Measurements from ENCODE around the gene TRIM46. TPM values are rescaled to one million over a fixed set of nuclear protein-coding genes. Genes with fewer than 3 reads are reported as not detected.
"Not testable (repeated sequence)": the region's sequence is repeated elsewhere in the genome, so short reads cannot be mapped to it uniquely, and the experiment has no call there.

The TRIM46 gene
- total RNA-seq, 6 experiments from 2014 or later: 0.09 to 0.15 TPM; not detected in 4

DNA sequence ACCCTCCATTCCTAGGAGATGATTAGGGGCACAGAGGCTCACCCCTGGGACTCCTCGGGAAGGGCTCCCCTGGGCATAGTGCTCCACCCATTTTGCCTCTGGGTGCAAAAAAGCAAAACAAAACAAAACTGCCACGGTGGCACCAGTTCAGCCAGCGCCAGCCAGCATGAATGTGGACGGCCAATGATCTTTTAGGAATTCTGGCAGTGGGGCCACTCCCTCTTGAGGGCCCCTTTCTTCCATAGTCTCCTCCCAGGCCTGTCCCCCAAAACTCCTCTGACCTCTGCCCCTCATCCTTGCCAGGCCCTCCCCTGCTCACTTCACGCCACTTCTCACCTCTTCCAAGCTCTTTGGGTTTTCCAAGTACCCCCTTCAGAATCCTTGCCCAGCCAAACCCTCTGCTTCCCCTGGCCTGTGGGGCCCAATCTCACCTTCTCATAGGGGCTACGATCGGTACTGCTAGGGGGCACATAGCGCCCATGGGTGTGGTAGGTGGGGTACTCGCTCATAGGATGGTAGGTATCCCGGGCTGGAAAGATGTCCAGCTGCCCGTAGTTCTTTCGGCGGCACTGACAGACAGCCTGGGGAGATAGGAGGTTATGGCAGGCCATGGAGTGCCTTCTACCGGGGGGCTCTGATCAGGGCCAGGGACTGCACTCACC is 13.3 kb downstream of the TRIM46 start:
- H3K9me3 ChIP-seq: no peaks in the 10 kb centered on the region
- ATAC-seq (no peak), DNase-seq (peak in 2 of 3 donors; percentile 9 to 30)
- H3K4me3 ChIP-seq: no peak overlapping the region
- intact Hi-C loops (cut with DNase I): no loop called here
- H3K36me3 ChIP-seq: no peaks in the 10 kb centered on the region
- H3K4me1 ChIP-seq: no peaks in the 10 kb centered on the region
- H3K27ac ChIP-seq: no peak overlapping the region
- H3K27me3 ChIP-seq: no peaks in the 10 kb centered on the region
- 62% methylated on average over 8 of the region's 14 CpGs for WGBS (ENCODE audit: insufficient coverage, low coverage, low lambda C conversion rate, missing lambda C conversion rate)
- TF ChIP-seq, protein P1, sequence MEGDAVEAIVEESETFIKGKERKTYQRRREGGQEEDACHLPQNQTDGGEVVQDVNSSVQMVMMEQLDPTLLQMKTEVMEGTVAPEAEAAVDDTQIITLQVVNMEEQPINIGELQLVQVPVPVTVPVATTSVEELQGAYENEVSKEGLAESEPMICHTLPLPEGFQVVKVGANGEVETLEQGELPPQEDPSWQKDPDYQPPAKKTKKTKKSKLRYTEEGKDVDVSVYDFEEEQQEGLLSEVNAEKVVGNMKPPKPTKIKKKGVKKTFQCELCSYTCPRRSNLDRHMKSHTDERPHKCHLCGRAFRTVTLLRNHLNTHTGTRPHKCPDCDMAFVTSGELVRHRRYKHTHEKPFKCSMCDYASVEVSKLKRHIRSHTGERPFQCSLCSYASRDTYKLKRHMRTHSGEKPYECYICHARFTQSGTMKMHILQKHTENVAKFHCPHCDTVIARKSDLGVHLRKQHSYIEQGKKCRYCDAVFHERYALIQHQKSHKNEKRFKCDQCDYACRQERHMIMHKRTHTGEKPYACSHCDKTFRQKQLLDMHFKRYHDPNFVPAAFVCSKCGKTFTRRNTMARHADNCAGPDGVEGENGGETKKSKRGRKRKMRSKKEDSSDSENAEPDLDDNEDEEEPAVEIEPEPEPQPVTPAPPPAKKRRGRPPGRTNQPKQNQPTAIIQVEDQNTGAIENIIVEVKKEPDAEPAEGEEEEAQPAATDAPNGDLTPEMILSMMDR (IDR thresholded peaks at IDR 0.05): no peak
- TF ChIP-seq POLR2A (IDR thresholded peaks at IDR 0.05): no peak

DNA sequence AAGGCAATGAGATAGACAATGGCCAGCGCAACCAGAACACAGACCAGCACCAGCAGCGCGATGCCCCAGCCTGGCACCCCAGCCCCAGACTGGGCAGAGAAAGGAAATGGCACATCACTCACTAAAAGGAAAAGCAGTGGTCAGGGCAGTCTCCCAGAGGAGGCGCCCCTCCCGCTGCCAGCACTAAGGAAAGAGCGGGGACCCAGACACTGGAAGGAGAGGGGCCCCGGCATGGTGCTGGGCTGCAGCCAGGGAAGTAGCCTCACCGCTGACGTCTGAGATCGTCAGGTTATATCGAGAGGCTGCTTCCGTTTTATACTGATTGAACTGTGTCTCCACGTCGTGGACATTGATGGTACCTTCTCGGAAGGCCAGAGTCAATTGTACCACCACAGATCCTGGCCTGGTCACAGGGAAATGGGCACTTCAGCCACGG is 13.8 kb downstream of the TRIM46 start:
- no peak overlapping the region for H3K4me3 ChIP-seq
- no peak overlapping the region for H3K27ac ChIP-seq
- intact Hi-C loops (cut with DNase I): no loop called here
- TF ChIP-seq POLR2A (IDR thresholded peaks at IDR 0.05): no peak
- TF ChIP-seq, protein P1 (IDR thresholded peaks at IDR 0.05): no peak
- H3K27me3 ChIP-seq: no peaks in the 10 kb centered on the region
- H3K4me1 ChIP-seq: no peaks in the 10 kb centered on the region
- 29% methylated on average over 2 of the region's 16 CpGs for WGBS (ENCODE audit: insufficient coverage, low coverage, low lambda C conversion rate, missing lambda C conversion rate)
- DNase-seq (peak in 2 of 3 donors; percentile 8 to 18), ATAC-seq (no peak)
- H3K36me3 ChIP-seq: no peaks in the 10 kb centered on the region
- no peaks in the 10 kb centered on the region for H3K9me3 ChIP-seq

DNA sequence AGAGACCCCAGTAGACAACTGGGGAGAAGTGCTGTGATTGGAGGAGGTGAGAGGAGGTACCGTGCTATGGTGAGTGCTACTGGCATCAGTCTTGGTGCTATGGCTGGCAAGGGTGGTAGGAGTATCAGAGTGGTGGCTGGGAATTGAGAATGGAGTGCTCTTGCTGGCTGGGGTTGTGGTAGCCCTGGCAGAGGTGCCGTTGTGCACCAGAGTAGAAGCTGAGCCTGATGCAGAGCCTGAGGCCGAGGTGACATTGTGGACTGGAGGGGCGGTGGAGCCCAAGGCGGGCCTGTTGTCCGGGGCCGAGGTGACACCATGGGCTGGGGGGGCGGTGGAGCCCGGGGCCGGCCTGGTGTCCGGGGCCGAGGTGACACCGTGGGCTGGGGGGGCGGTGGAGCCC is 14.6 kb downstream of the TRIM46 start:
- intact Hi-C loops (cut with DNase I): no loop called here
- Histone ChIP-seq H3K4me3 (no peak overlapping the region), H3K27me3 (no peaks in the 10 kb centered on the region), H3K4me1 (peaks cover 0 to 4% (median 0%) of the 10 kb centered on the region in 4 donors), H3K9me3 (no peaks in the 10 kb centered on the region), H3K27ac (no peak overlapping the region), H3K36me3 (no peaks in the 10 kb centered on the region)
- 88% methylated on average over 1 of the region's 14 CpGs for WGBS (ENCODE audit: insufficient coverage, low coverage, low lambda C conversion rate, missing lambda C conversion rate)
- ATAC-seq (no peak), DNase-seq (peak in 1 of 3 donors; percentile 30)
- no peak for TF ChIP-seq POLR2A (IDR thresholded peaks at IDR 0.05)
- TF ChIP-seq, protein P1 (IDR thresholded peaks at IDR 0.05): no peak

DNA sequence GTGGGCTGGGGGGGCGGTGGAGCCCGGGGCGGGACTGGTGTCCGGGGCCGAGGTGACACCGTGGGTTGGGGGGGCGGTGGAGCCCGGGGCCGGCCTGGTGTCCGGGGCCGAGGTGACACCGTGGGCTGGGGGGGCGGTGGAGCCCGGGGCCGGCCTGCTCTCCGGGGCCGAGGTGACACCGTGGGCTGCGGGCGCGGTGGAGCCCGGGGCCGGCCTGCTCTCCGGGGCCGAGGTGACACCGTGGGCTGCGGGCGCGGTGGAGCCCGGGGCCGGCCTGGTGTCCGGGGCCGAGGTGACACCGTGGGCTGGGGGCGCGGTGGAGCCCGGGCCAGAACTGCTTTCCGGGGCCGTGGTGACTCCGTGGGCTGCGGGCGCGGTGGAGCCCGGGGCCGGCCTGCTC is 16.3 kb downstream of the TRIM46 start:
- WGBS (ENCODE audit: insufficient coverage, low coverage, low lambda C conversion rate, missing lambda C conversion rate): 88% methylated on average over 19 of the region's 45 CpGs
- ATAC-seq; intact Hi-C loops (cut with DNase I); H3K27me3 ChIP-seq; H3K9me3 ChIP-seq; H3K36me3 ChIP-seq; H3K4me3 ChIP-seq; H3K27ac ChIP-seq; DNase-seq: not testable (repeated sequence)
- H3K4me1 ChIP-seq: peaks cover 0 to 20% (median 2%) of the 10 kb centered on the region in 4 donors

DNA sequence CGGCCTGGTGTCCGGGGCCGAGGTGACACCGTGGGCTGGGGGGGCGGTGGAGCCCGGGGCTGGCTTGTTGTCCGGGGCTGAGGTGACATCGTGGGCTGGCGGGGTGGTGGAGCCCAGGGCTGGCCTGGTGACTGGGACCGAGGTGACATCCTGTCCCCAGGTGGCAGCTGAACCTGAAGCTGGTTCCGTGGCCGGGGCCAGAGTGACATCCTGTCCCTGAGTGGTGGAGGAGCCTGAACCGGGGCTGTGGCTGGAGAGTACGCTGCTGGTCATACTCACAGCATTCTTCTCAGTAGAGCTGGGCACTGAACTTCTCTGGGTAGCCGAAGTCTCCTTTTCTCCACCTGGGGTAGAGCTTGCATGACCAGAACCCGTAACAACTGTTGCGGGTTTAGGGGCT is 18.3 kb downstream of the TRIM46 start:
- intact Hi-C loops (cut with DNase I): no loop called here
- ATAC-seq: no peak
- H3K27ac ChIP-seq: no peak overlapping the region
- TF ChIP-seq, protein P1 (IDR thresholded peaks at IDR 0.05): no peak
- no peak for TF ChIP-seq POLR2A (IDR thresholded peaks at IDR 0.05)
- no peaks in the 10 kb centered on the region for H3K27me3 ChIP-seq
- H3K4me3 ChIP-seq: no peak overlapping the region
- H3K36me3 ChIP-seq: no peaks in the 10 kb centered on the region
- WGBS (ENCODE audit: insufficient coverage, low coverage, low lambda C conversion rate, missing lambda C conversion rate): 83% methylated on average over 1 of the region's 17 CpGs
- peak in 1 of 3 donors; percentile 55 for DNase-seq
- peaks cover 0 to 22% (median 2%) of the 10 kb centered on the region in 4 donors for H3K4me1 ChIP-seq
- no peaks in the 10 kb centered on the region for H3K9me3 ChIP-seq

Measured in right lobe of liver (tissue), 6 donors.